Fibroblast of skin of back (primary cell): ENCODE data around the gene PRMT5.
A peak's percentile ranks its signal among the peaks of the same experiment; 100 is the strongest.

Experiments
- DNase-seq: peaks from one replicate; pipeline ENCODE4 v3.0.0-alpha.2; 2013

The PRMT5 gene

DNA sequence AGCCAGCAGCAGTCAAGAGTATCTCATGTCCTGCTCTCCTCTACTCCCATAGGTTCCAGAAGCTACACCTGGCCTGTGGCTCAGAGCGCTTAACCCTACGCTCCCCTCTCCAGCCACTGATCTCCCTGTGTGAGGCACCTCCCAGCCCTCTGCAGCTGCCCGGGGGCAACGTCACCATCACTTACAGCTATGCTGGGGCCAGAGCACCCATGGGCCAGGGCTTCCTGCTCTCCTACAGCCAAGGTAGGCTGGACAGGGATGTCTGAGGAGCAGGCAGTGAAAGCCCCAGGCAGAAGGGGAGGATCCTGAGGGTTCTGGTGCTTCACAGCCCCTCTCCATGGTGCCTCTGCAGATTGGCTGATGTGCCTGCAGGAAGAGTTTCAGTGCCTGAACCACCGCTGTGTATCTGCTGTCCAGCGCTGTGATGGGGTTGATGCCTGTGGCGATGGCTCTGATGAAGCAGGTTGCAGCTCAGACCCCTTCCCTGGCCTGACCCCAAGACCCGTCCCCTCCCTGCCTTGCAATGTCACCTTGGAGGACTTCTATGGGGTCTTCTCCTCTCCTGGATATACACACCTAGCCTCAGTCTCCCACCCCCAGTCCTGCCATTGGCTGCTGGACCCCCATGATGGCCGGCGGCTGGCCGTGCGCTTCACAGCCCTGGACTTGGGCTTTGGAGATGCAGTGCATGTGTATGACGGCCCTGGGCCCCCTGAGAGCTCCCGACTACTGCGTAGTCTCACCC, 54.0 kb downstream of the PRMT5 start:
- no peak for DNase-seq

DNA sequence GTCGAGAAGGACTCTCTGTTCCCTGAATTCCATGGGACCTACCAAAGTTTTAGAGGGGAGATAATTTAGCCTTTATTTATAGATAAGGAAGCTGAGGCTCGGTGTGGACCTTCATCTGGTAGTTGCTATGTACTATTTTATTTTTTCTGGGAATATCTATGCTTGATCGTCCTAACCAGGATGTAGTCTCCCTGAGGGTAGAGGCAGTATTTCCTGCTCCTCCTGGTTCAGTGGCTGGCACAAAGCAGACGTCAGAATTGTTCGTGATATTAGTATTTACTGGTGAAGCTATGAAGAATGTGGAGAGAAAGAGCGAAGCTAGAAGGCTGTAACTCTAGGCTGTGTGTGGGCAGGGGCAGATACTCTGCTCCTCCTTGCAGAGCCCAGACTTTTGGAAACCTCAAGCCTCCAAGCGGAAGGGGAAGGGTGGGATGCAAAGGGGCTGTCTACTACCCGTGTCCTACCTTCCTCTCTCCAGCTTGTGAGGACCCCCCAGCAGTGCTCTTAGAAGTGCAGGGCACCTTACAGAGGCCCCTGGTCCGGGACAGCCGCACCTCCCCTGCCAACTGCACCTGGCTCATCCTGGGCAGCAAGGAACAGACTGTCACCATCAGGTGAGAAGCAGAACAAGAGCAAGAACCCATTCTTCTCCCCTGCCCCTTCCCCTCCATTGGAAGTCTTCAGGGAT, 56.2 kb downstream of the PRMT5 start:
- no peak for DNase-seq

DNA sequence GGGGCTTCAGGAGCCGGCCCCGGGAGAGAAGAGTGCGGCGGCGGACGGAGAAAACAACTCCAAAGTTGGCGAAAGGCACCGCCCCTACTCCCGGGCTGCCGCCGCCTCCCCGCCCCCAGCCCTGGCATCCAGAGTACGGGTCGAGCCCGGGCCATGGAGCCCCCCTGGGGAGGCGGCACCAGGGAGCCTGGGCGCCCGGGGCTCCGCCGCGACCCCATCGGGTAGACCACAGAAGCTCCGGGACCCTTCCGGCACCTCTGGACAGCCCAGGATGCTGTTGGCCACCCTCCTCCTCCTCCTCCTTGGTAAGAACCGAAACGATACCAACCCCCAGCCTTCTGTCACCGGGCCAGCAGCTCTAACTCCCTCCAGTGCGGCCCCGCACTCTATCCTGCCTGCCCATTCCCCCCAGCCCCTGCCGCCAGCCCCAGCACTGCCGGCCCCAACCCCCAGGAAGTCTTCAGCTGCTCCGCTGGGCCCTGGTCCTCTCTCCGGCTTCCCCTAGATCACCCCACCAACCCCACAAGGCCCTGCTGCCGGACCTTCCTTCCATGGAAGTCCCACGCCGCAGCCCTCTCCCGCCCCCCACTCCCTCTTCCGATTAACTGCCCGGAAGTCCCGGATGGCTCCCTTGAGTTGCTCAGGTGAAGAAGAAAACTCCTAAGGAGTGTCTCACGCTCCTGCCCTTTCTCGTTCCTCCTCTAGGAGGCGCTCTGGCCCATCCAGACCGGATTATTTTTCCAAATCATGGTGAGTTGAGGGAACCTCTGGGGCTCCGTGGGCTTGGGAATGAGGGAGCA, 56.9 kb downstream of the PRMT5 start:
- peak; percentile 78 for DNase-seq

DNA sequence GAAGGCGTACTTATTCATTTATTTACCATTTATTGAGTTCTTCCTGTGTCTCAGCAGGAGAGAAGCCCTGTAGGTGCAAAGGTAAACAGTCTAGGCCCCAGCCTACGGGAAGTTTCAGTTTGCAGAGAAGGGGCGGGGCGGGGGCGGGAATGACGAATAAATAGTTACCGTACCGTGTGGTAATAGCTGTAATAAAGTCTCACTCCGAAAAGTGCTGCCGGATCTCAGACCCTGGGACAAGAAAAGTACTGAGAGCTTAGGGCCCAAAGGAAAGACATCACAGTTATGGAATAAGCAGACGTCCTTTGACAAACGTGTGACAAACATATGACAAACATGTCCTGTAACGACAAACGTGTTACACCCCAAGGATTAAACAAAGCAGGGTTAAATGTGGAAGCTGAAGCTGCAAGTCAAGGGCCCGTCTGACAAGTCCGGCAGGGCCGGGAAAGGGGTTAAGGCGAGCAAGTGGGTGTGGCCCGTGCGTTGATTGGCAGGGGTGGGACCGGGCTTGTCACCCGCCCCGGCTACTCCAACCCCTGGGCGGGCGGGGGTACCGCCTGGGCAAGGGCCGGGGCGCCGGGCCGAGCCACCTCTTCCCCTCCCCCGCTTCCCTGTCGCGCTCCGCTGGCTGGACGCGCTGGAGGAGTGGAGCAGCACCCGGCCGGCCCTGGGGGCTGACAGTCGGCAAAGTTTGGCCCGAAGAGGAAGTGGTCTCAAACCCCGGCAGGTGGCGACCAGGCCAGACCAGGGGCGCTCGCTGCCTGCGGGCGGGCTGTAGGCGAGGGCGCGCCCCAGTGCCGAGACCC, 57.7 kb downstream of the PRMT5 start, which contains the start of gene LRP10:
TSS of gene LRP10 (plus strand) at position 517 of the 809 bp plus-strand sequence. CDS start 564 bp downstream, outside the sequence.
- peak; percentile 84 for DNase-seq

DNA sequence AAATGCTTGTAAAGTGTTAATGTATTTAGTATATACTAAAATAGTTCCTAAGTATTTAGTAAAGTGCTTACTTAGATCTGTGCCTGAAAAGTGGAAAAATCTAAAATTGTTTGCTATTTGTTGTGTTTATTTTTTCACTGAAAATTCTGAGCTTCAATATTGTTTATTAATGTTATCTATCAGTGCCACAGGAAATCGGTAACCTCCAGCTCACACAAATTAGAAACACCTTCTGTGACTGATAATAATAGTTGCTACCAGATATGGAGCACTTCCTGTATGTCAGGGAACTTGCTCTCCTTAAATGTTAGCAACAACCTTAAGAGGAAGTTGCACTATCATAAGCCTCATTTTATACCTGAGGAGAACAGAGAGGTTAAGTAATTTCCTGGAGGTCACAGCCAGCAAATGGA, 58.4 kb downstream of the PRMT5 start:
- DNase-seq, result no peak
